Lung (tissue), 12 donors: ENCODE results near the gene NSD2. TPM values are rescaled to one million over a fixed set of nuclear protein-coding genes. Genes with fewer than 3 reads are reported as not detected.

Source experiments
- ATAC-seq: fragments of 200-7000 bp; cut with Tn5 transposase; one replicate; pipeline ENCODE4 v1.9.1; 2020; ENCODE audit warnings: moderate number of reproducible peaks; ENCODE audit not compliant: insufficient read depth, low FRiP score
- DNase-seq, 3 donors: peaks; one replicate each; pipeline ENCODE4 v3.0.0-alpha.2; 2013 to 2017
- H3K27ac ChIP-seq, 2 donors: one replicate each; pipeline ENCODE4 v1.5.1; 2013; ENCODE audit warnings: mild to moderate bottlenecking in 2 of 2, moderate library complexity in 2 of 2, control low read depth in 1 of 2, inconsistent platforms in 1 of 2, low read depth in 1 of 2, low read length in 1 of 2
- H3K27me3 ChIP-seq, 3 donors: one replicate each; pipeline ENCODE4 v1.5.1; 2013; ENCODE audit warnings: low read length in 2 of 3; ENCODE audit not compliant: control insufficient read depth in 3 of 3, insufficient read depth in 3 of 3
- H3K36me3 ChIP-seq, 4 donors: one replicate each; pipeline ENCODE4 v1.5.1; 2013; ENCODE audit warnings: low read length in 4 of 4, mild to moderate bottlenecking in 1 of 4, moderate library complexity in 1 of 4; ENCODE audit not compliant: control insufficient read depth in 4 of 4, insufficient read depth in 4 of 4
- H3K4me1 ChIP-seq, 5 donors: one replicate each; pipeline ENCODE4 v1.5.1; 2013; ENCODE audit warnings: low read length in 5 of 5, mild to moderate bottlenecking in 2 of 5, moderate library complexity in 1 of 5; ENCODE audit not compliant: control insufficient read depth in 5 of 5, insufficient read depth in 5 of 5
- H3K4me3 ChIP-seq: one replicate; pipeline ENCODE4 v1.5.1; 2013; ENCODE audit warnings: mild to moderate bottlenecking, control low read depth, moderate library complexity
- H3K9ac ChIP-seq, 2 donors: one replicate each; pipeline ENCODE4 v1.5.1; 2013; ENCODE audit warnings: low read length in 2 of 2, control low read depth in 1 of 2; ENCODE audit not compliant: insufficient read depth in 1 of 2
- H3K9me3 ChIP-seq, 4 donors: one replicate each; pipeline ENCODE4 v1.5.1; 2013; ENCODE audit warnings: low read length in 3 of 4, mild to moderate bottlenecking in 1 of 4, moderate library complexity in 1 of 4; ENCODE audit not compliant: control insufficient read depth in 4 of 4, insufficient read depth in 3 of 4
- CTCF ChIP-seq: IDR thresholded peaks from 2 replicates; pipeline ENCODE4 v1.5.1; 2012; ENCODE audit warnings: mild to moderate bottlenecking; ENCODE audit errors: control extremely low read depth, extremely low read depth
- WGBS, 2 donors: extraction: QIAGEN DNeasy Blood & Tissue Kit; methylation state at CpG; one replicate each; pipeline ENCODE4 v1.1.7; 2013; 5-methylcytosine and 5-hydroxymethylcytosine counted together
- polyA plus RNA-seq, 2 donors: library from polyadenylated mRNA; stranded (reverse); fragments of 200-250 nt; gene quantifications; one replicate each; pipeline ENCODE4 v1.2.1, GENCODE V29; 2013
- total RNA-seq, 2 donors: library from RNA; depleted of rRNA in 1 of 2; stranded (reverse); fragments of >200 nt in 1 of 2; gene quantifications; one replicate each; pipeline ENCODE4 v1.2.1, GENCODE V29; 2014 to 2021
- donor health status: control.
- donor health status: control.
- donor health status: Bipolar disorder and iron deficiency.
- donor health status: healthy.
- donor health status: DM: yes; HTN: yes; CAD: no.

The NSD2 gene
- total and polyA plus RNA-seq, 4 donors: 12.7 to 66.2 (median 28.3) TPM

- TF ChIP-seq CTCF: no peak
- Histone ChIP-seq H3K27me3 (no peaks in the 10 kb centered on the region), H3K4me1 (peaks cover 0 to 3% (median 0%) of the 10 kb centered on the region in 5 donors), H3K4me3 (no peak overlapping the region), H3K9me3 (no peaks in the 10 kb centered on the region), H3K9ac (no peak overlapping the region), H3K36me3 (peaks cover 16 to 85% (median 41%) of the 10 kb centered on the region in 4 donors), H3K27ac (no peak overlapping the region)
- DNase-seq (no peak), ATAC-seq (no peak)
- WGBS, 2 donors: 94 to 96% methylated on average over 34 of the region's 34 CpGs
These were observed 112.1 kb downstream of the NSD2 start for GRCh38 chr4:1983053-1983845.

DNA sequence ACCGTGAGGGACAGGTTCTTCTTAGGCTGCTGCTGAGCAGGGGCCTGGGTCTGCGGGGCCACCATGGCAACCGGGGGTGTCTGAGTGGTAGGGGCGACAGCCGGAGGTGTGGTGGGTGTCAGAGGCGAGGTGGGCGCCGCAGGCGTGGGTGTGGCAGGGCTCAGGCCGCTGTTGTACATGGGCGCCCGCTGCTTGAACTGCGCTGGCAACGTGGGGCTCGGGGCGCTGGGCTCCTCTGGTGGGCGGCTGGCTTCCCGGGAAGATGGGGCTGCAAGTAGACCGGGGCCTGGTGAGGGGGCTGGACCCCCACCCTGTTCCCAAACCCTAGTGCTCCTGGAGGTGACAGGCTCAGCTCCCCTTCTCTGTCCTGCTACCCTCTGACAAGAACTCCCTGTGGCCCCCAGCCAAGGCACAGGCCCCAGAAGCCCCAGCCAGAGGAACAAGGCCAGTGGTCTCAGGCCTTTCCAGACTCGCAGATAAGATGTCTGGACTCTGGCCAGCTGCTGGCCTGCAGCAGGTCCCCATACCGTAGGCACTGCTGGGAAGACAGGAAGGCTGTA, 112.7 kb downstream of the NSD2 start:
- no peak for TF ChIP-seq CTCF
- no peaks in the 10 kb centered on the region for H3K9me3 ChIP-seq
- 91 to 93% methylated on average over 15 to 21 of the region's 21 CpGs for WGBS, 2 donors
- no peak overlapping the region for H3K27ac ChIP-seq
- ATAC-seq: no peak
- no peak overlapping the region for H3K9ac ChIP-seq
- no peak overlapping the region for H3K4me3 ChIP-seq
- DNase-seq: peak in 1 of 3 donors; percentile 37
- peaks cover 0 to 3% (median 0%) of the 10 kb centered on the region in 5 donors for H3K4me1 ChIP-seq
- no peaks in the 10 kb centered on the region for H3K27me3 ChIP-seq
- peaks cover 11 to 80% (median 36%) of the 10 kb centered on the region in 4 donors for H3K36me3 ChIP-seq

DNA sequence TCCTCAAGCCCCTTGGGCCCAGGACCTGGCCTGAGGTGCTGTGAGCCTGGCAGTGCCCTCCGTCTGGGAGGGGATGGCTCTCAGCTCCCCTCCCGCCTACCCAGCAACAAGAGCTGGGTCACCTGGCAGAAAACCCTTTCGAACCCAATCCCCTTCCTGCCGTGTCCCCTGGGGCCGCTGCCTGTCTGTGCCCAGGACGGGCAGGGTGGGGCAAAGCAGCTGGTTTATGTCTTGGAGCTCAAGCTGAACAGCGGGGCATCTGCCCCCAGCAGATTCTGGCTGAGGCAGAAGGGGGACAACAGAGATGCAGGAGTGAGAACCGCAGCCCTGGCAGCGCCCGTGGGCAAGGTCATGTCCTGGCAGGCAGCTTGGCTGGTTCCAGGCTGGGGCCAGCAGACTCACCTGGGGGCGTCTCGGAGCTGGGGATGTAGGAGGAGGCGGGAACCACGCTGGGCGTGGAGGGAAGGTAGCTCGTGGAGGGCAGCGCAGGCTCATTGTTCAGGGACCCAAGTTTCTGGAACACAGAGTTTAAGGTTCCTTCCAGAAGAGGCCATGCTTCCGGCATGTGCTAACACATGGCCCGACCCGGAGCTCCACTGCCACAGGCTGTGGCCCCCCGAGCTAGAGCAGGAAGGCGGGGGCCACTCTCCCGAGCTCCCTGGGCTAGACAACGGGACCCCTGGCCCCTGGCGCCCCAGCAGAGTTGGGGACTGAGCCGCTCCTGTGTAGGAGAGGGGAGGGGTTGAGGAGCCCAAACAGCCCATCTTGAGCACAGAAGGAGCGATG, 113.4 kb downstream of the NSD2 start:
- DNase-seq: no peak
- H3K36me3 ChIP-seq: peaks cover 11 to 79% (median 37%) of the 10 kb centered on the region in 4 donors
- ATAC-seq: no peak
- H3K27ac ChIP-seq: no peak overlapping the region
- 87 to 88% methylated on average over 27 of the region's 27 CpGs for WGBS, 2 donors
- H3K9ac ChIP-seq: no peak overlapping the region
- H3K9me3 ChIP-seq: no peaks in the 10 kb centered on the region
- peaks cover 0 to 3% (median 0%) of the 10 kb centered on the region in 5 donors for H3K4me1 ChIP-seq
- no peak overlapping the region for H3K4me3 ChIP-seq
- H3K27me3 ChIP-seq: no peaks in the 10 kb centered on the region
- TF ChIP-seq CTCF: no peak
